ENCODE data around the gene HDAC4.

HDAC4 gene

DNA sequence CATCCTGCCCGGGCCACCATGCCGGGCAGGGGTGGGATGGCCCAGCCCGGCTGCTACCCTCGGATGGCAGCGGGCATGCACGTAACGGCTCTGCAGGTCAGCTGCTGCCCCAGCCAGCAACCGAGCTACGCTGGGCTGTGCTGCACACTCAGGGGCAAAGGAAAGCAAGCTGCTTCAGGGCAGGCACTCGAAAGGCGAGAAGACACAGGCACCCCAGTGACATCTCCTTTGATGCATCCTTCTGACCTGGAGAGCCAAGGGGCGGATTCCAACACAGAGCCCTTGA lies 8.8 kb downstream of the HDAC4 start:
- in situ Hi-C loops (cut with HindIII; ENCODE audit: low pct_ligation_motif_present, low sequenced_read_pairs), result no loop called here
- DNase-seq, result no peak
- no peak overlapping the region for H3K4me3 ChIP-seq (ENCODE audit: low read depth, low read length)
- H3K27ac ChIP-seq, result no peak overlapping the region
- TF ChIP-seq, protein P1, sequence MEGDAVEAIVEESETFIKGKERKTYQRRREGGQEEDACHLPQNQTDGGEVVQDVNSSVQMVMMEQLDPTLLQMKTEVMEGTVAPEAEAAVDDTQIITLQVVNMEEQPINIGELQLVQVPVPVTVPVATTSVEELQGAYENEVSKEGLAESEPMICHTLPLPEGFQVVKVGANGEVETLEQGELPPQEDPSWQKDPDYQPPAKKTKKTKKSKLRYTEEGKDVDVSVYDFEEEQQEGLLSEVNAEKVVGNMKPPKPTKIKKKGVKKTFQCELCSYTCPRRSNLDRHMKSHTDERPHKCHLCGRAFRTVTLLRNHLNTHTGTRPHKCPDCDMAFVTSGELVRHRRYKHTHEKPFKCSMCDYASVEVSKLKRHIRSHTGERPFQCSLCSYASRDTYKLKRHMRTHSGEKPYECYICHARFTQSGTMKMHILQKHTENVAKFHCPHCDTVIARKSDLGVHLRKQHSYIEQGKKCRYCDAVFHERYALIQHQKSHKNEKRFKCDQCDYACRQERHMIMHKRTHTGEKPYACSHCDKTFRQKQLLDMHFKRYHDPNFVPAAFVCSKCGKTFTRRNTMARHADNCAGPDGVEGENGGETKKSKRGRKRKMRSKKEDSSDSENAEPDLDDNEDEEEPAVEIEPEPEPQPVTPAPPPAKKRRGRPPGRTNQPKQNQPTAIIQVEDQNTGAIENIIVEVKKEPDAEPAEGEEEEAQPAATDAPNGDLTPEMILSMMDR (IDR thresholded peaks at IDR 0.05; ENCODE audit: low read depth, low read length, missing control alignments), result no peak
- H3K27me3 ChIP-seq (replicated peaks), result no peaks in the 10 kb centered on the region
- no peaks in the 10 kb centered on the region for H3K36me3 ChIP-seq (replicated peaks)

DNA sequence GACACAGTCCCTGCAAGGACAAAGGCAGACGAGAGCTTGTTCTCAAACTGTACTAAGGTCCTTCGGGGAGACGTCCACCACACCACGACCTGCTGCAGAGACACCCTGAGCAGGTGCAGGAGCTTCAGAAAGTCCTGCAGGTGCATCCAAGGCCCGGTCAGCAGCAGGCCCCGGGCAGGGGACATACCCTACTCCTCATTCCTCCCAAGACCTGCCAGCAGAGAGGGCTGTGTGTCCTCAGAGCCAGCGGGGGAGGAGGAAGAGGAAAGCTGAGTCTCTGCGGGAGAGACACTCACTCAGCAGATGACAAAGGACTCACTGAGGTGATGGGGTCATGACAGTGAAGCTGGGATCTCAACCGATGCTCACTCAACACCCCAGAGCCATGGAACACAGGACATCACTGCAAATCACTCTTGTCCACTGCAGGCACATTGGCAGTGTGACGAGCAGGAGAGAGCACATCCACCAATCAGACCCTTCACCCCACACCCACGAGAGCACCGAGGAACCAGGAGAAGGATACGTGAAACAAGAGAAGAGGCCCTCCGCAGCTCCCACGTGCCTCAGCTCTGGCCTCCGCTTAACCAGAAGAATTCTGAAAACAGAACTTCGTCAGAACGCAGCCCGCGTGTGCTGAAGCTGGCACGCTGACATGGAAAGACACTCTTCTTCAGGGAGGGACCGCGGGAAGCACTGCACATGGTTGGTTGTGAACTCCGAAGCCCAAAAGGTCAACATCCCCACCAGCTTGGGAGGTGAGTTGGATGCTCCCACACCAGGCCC lies 9.3 kb downstream of the HDAC4 start:
- Histone ChIP-seq H3K27ac (no peak overlapping the region), H3K36me3 (replicated peaks) (no peaks in the 10 kb centered on the region), H3K4me3 (ENCODE audit: low read depth, low read length) (no peak overlapping the region), H3K27me3 (replicated peaks) (no peaks in the 10 kb centered on the region)
- in situ Hi-C loops (cut with HindIII; ENCODE audit: low pct_ligation_motif_present, low sequenced_read_pairs), result no loop called here
- no peak for DNase-seq
- TF ChIP-seq, protein P1 (IDR thresholded peaks at IDR 0.05; ENCODE audit: low read depth, low read length, missing control alignments), result no peak

DNA sequence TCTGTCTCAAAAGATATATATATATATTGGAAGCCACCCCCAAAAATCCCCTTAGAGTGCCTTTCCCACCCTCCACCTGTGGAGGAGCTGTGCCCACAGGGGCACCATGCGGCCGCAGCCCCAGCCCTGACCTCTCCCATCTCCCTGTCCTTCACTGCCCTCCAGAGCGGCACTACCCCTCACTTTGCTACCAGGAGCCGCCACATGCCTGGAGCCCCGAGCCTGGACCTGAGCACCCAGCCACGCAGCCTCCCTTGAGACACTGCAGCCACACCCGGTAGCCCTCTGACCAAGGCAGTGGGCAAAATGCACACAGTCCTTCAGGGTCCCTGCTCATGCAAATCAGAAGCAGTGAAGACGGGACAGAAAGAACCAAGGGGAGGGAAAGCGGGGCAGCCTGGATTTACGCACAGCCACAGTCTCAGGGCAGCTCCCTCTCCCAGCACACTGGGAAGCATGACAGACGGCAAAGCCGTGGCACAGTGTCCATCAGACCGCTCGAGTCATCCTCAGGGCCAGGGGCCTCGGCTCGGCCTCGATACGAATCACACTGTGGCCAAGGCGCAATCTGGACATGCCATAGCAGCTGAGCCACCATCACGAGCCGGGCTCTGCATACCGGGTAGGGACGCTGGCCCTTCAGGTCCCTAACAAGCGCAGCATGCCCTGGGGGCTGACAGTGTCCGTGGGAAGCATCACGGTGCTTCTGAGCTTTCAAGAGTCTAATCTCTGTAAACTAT lies 10.1 kb downstream of the HDAC4 start:
- Histone ChIP-seq H3K4me3 (ENCODE audit: low read depth, low read length) (no peak overlapping the region), H3K36me3 (replicated peaks) (no peaks in the 10 kb centered on the region), H3K27me3 (replicated peaks) (no peaks in the 10 kb centered on the region), H3K27ac (no peak overlapping the region)
- in situ Hi-C loops (cut with HindIII; ENCODE audit: low pct_ligation_motif_present, low sequenced_read_pairs), result no loop called here
- no peak for DNase-seq
- TF ChIP-seq, protein P1 (IDR thresholded peaks at IDR 0.05; ENCODE audit: low read depth, low read length, missing control alignments), result no peak

DNA sequence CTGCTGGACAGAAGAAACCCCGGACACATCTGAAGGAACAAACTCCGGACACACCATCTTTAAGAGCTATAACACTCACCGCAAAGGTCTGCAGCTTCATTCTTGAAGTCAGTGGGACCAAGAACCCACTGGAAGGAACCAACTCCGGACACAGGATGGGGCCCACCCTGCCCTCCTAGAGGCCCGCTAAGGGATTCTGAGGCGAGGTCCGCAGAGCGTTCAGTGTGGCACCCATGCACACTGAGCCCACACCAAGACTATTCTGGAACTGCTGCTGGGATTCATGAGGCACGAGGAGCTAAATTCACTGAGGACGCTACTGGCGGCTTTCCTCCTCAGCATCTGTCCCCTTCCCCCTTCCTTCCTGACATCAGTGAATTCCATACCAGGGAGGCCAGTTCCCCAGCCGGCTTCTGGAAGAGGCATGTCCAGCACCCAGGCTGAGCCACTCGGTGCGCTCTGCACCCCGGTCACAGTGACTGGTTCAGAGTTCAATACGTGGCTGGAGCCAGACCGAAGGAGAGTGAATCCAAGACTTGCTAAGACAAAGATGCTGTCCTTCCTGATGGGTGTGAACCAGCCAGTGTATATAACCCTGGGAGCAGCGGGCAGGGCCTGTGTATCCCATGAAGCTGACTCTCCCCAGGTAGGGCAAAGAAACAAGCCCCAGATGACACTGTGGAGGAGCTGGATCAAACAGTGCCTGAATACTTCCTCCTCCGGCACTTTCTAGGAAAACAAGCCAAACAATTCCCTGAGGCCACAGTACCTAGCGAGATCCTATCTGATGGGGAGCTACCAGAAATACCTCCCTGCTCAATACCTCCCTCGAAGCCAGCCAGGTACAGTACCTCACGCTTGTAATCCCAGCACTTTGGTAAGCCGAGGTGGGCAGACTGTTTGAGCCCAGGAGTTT lies 11.1 kb downstream of the HDAC4 start:
- Histone ChIP-seq H3K36me3 (replicated peaks) (no peaks in the 10 kb centered on the region), H3K27ac (no peak overlapping the region), H3K4me3 (ENCODE audit: low read depth, low read length) (no peak overlapping the region), H3K27me3 (replicated peaks) (no peaks in the 10 kb centered on the region)
- TF ChIP-seq, protein P1 (IDR thresholded peaks at IDR 0.05; ENCODE audit: low read depth, low read length, missing control alignments), result no peak
- in situ Hi-C loops (cut with HindIII; ENCODE audit: low pct_ligation_motif_present, low sequenced_read_pairs), result no loop called here
- DNase-seq, result no peak

DNA sequence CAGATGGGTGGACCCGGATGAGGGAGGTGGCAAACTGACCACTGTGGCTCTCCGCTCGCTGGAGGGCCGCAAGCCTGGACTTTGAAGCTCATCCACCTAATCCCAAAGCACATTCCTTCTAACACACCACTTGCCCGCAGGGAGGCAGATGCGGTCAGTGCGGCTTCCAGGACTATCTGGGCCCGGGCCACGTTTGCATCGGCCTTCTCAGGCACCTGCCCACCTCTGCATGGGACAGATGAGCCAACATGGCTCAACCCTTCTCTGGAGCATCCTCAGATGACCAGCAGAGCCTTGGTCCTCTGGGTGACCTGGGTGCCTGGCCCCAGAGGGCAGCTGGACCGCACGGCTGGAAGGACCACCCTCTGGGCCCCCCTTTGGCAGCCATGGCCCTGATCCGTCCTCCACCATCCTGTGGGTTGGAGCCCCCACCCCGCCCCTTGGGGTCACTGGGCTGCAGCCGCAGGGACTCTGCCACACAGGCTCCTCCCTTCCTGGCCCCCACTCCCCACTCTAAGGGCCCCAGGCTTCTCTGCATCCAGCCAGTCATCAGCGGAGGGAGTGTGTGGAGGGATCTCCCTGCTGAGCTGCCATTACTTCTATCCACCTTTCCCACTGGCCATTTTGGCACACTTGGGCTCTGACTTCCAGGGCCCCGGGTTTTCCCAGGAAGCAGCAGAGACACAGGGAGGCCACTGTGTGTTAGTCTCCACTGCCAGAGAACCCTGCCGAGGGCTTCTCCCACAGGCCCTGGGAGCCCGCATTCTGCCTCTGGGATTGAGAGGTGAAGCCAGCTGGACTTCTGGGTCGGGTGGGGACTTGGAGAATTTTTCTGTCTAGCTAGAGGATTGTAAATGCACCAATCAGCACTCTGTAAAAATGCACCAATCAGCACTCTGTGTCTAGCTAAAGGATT lies 12.3 kb downstream of the HDAC4 start:
- no peaks in the 10 kb centered on the region for H3K27me3 ChIP-seq (replicated peaks)
- no peak for DNase-seq
- TF ChIP-seq, protein P1 (IDR thresholded peaks at IDR 0.05; ENCODE audit: low read depth, low read length, missing control alignments), result no peak
- in situ Hi-C loops (cut with HindIII; ENCODE audit: low pct_ligation_motif_present, low sequenced_read_pairs), result no loop called here
- no peak overlapping the region for H3K4me3 ChIP-seq (ENCODE audit: low read depth, low read length)
- H3K36me3 ChIP-seq (replicated peaks), result no peaks in the 10 kb centered on the region
- H3K27ac ChIP-seq, result no peak overlapping the region
